Measurements from ENCODE around the gene ATP1A1.

Gene ATP1A1

DNA sequence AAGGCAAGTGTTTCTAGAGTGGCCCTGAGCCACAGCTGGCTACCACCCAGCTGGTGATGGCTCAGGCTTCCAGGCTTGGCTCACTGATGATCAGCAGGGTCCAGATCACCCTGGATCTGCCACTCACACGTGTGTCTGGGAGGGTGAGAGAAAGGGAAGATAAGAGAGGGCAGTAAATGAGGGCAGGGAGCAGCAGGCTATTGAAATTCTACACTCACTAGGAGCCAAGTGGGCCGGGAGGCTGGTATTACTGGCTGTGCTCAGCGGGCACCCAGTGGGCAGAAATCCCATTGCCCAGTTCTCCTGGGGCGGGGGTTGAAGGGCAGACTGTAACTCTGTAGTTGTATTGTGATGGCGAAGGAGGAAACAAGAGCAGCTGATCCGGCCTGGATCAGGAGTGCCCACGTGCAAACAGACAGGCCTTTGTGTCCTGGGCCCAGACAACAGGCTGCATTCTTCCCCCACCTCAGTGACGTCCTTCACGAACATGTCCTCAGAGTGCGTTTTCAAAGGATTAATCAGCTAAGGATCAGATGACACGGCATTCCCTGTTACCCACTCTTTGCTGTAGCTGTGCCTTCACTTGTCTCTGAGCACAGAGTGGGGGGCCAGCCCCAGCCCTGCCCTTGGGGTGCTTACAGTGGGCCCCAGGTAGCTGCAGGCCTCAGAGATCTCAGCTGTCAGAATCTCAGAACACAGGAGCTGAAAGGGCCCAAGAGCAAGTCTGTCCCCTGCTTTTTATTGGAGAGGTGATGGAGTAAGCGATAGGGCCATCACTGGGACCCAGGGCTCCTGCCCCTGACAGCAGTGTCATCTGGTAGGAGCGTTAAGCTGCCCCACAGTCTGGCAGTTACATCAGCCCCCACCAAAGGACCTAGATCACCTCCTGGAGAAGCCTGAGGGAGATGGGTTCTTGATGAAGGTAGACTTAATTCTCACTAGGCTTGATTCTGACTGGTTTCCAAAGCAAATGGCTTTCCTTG, 60.5 kb downstream of the ATP1A1 start:
- in situ Hi-C loops (cut with HindIII; ENCODE audit: low sequenced_read_pairs), result no loop called here

DNA sequence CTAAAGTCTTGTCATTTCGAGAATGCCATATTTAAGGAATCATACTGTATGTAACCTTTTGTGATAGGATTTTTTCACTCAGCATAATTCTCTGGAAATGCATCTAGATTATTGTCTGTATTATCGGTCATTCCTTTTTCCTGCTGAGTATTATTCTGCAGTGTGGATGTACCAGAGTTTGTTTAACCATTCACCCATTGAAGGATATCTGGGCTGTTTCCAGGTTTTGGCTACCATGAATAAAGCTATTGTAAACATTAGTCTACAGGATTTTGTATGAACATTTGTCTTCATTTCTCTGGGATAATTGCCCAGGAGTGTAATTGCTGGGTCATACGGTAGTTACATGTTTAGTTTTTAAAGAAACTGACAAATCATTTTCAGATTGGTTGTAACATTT, 61.8 kb downstream of the ATP1A1 start:
- in situ Hi-C loops (cut with HindIII; ENCODE audit: low sequenced_read_pairs), result no loop called here

DNA sequence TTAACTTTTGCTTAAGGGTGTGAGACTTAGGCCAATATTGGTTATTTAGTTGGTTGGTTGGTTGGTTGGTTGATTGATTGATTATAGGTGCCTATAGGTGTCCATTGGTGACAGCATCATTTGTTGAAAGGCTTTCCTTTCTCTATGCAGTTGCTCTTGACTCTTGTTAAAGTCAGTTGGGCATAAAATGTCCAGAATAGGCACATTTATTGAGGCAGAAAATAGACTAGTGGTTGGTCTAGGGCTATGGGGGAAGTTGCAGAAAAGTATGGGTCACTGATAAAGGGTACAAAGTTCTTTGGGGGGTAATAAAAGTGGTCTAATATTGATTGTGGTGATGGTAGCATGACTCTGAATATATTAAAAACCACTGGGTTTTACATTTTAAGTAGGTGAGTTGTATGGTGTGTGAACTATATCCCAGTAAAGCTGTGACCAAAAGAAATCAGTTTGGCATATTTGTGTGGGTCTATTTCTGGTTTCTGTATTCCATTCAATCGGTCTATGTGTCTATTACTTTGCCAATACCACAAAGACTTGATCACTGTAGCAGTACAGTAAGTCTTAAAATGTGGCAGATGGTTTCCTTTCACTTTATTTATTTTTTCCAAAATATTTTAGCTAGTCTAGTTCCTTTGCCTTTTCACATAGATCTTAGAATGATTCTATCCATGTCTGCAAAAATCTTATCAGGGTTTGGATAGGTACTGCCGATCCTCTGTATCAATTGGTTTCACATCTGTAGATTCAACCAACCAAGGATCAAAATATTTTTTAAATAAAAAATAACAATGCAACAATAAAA, 63.0 kb downstream of the ATP1A1 start:
- in situ Hi-C loops (cut with HindIII; ENCODE audit: low sequenced_read_pairs), result no loop called here

DNA sequence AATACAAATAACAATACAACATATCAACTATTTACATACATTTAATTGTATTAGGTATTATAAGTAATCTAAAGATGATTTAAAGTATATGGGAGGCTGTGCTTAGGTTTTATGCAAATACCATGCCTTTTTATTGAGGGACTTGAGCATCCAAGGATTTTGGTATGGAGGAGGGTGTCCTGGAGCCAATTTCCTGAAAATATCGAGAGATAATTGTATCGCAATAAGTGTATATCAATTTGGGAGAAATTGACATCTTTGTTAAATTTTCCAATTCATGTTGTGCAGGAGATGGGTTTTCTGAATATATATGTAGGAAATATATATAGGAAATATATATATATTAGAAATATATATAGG, 63.5 kb downstream of the ATP1A1 start:
- in situ Hi-C loops (cut with HindIII; ENCODE audit: low sequenced_read_pairs), result no loop called here

DNA sequence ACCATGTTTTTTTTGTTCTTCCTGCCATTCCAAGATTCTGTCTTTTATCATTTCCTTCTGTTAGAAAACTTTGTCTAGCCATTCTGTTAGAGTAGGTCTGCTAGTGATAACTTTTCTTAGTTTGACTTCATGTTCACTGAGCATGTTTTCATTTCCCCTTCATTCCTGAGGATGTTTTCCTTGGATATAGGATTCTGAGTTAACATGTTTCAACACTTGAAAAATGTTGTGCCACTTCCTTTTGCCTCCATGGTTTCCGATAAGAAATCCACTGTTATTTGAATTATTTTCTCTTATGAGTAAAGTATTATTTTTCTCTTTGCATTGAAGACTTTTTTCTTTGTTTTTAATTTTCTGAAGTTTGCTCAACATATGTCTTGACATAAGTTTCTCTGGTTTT, 66.7 kb downstream of the ATP1A1 start:
- in situ Hi-C loops (cut with HindIII; ENCODE audit: low sequenced_read_pairs), result no loop called here

DNA sequence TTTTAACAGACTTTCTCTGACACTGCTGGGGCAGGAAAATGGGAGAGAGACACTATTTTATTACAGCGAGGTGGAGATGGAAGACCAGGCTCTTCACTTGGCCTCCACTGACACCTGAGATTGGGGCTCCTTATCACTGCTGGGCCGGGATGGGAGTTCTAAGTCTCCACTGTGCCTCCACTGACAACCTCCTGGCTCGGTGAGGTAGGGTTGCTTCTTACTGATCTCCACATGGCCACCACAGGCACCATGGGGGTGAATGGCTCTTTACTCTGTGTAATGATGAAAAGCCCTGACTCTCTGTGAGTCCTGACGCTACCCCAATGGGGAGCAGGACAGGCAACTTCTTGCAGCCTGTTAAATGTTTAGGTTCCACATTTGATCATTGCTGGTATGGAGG, 67.7 kb downstream of the ATP1A1 start:
- in situ Hi-C loops (cut with HindIII; ENCODE audit: low sequenced_read_pairs), result no loop called here

DNA sequence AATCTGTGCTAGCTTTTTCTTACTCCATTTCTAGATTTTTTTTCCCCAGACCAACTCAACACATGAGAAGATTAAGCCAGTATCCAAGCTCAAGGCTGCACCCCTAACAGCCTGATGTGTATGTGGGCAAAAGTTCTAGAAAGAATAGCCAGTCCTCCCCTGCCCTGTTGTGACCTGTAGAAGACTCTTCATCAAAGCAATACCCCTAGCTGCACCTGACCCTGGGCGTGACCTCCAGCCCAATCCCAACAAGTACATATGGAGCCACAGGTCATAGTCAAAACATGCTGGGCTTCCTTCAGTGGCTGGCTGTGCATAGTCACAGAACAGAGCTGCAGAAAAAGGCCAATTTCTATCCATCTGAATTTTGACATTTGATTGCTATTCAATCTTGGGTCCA, 72.5 kb downstream of the ATP1A1 start:
- in situ Hi-C loops (cut with HindIII; ENCODE audit: low sequenced_read_pairs), result no loop called here

DNA sequence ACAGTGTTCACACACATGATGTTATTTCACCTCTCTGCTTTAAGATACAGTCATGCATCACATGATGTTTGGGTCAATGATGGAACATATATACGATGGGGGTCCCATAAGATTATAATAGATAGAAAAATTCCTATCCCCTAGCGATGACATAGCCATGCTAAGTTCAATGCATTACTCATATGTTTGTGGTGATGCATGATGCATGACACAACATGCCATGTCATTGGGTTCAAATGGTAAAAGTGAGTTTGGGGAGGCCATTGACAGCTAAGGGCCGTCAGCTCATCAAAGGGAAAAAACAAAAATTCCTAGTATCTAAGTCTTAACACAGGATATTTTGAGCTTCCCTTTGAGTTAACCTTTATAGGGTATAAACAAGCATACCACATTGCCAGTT, 73.6 kb downstream of the ATP1A1 start:
- in situ Hi-C loops (cut with HindIII; ENCODE audit: low sequenced_read_pairs), result no loop called here

DNA sequence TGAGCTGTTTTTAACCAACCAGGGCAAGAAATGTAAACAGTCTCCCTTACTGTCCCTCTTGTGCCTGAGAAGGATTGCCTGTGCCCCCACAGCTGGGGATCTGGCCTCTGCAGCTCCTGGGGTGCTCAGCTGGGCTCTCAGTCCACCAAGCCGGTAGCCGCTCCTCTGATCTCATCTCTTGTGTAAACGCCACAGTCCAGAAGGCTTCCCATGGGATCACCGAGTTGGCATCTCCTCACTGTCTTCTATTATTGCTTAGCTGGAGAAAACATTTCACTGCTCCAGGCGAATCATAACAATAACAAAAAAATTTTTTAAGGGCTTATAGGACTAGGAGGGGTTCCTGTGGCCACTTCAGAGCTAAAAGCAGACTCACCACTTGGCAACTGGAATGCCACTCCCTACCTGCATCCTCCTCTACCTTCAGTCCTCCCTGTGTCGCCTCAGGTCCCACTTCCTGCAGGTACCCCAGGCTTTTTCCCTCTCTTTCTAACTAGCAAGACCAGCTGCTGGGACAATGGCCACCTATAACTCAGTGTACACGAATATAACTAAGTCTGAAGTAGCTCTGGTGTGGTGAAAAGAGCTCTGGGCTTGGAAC, 75.8 kb downstream of the ATP1A1 start:
- in situ Hi-C loops (cut with HindIII; ENCODE audit: low sequenced_read_pairs), result no loop called here

DNA sequence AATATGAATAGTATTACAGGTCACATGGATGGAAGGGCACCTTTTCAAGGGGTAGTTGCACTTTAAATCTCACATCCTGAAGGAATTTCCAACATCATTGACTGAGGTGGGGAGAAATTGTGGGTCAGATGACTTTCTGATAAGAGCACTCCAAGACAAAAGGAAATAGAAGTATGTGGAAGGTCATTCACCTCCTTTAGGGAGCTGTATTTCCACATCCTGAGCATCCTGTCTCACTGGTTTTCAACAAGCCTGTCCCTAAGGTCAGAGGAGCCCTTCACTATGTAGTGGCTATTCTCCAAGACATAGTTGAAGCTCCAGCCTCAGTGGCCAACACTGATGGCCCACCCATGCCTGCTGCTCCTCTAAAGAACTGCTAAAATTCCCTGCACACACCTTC, 76.5 kb downstream of the ATP1A1 start:
- in situ Hi-C loops (cut with HindIII; ENCODE audit: low sequenced_read_pairs), result no loop called here

DNA sequence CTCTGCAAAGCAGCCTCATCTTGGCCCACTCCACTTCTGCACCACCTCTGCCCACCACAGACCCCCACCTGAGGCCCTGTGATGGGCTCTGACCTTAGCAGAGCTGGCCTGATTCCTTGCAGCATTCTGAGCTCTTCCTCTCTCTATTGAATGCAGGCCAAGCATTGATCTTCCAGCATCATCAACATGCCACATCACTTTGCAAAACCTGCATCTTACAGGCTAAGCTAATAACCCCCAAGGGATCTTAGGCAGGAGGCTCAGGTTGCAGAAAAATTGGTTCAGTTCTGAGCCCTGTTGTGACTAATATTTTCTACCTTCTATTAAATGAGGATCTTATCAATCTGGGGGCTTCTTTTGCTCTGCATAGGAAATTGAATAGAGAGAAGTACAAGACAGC, 78.7 kb downstream of the ATP1A1 start:
- in situ Hi-C loops (cut with HindIII; ENCODE audit: low sequenced_read_pairs), result no loop called here

DNA sequence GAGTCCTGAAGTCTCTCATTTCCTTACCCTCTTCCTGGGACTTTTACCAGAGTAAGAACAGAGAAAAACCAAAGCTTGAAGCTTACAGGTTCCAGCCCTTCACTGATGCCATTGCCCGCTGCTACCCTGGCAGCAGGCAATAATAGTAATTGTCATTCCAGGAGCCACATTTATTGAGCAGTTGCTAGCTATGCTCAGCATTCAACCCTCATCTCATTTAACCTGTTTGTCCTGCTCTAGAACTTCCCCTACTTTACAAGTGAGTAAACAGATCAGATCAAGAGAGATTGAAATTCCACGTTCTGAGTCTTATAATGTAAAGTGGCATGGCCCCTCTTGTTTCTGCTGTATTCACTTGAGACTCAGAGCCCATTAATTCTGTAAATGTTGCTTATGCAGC, 80.4 kb downstream of the ATP1A1 start:
- in situ Hi-C loops (cut with HindIII; ENCODE audit: low sequenced_read_pairs), result no loop called here

DNA sequence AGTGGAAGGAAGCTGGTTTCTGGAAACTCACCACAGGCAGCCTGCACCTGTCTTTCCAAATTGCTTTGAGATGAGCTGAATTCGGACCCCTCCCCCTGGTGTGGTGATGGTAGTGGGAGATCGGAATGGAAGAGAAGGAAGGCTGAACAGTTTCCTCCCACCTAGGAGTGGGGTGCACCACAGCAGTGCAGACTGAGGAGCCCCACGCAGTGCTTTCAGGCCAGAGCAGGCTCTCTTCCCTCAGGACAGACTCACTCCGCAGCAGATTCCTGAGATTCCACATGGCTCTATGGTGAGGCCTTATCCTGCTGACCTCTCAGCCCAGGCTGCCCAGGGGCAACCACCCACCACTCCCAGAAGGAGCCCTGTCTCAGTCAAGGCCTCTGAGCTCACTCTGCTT, 80.9 kb downstream of the ATP1A1 start:
- in situ Hi-C loops (cut with HindIII; ENCODE audit: low sequenced_read_pairs), result no loop called here
